Measurements from ENCODE around the gene FAM25A.
"Not testable (repeated sequence)": the region's sequence is repeated elsewhere in the genome, so short reads cannot be mapped to it uniquely, and the experiment has no call there.

The FAM25A gene

DNA sequence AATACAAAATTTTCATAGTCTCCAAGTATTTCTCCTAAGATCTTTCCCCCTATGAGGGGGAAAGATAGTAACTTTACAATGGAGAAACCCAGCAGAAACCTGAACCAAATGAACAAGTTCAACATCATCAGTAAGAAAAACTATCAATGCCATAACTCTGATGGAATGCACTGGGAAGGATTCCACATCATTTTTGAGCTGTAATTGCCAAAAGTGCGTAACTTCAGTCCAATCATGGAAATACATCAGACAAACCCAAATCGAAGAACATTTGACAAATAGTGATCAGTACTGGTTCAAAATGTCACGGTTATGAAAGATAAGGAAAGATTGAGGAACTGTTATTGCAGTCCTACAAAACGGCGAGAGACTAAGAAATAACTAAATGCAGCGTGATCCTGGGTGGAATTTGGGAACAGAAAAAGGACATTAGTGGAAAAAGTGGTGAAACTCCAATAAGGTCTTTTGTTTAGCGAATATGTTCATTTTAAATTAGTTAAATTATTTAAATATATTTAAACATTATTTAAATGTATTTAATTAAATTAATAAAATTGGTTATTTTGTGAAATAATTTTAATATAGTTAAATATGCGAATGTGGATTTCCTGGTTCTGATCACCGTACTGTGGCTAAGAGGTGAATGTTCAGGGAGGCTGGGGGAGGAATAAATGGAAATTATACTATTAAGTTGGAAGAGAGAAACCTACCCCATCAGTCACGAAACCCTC lies 4.9 kb upstream of the FAM25A start:
- DNase-seq, result not testable (repeated sequence)

DNA sequence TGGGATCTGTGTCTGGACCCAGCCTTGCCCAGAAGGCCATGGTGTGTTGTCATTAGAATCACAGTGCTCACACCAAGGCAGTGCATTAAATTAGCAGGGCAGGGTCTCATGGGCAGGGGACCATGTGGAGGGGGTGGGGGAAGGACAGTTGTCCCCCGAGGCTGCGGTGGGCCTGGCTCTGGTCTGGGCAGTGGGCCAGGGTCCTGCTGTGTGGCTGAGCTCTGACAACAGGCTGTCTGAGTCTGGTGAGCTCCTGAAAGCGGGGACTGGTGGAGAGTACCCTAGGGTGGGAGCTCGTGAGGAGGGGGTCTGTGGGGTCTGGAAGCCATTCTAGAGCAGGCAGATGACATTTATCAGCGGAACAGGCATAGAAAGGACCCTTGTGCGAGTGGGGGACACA lies 2.0 kb upstream of the FAM25A start:
- DNase-seq, result not testable (repeated sequence)

DNA sequence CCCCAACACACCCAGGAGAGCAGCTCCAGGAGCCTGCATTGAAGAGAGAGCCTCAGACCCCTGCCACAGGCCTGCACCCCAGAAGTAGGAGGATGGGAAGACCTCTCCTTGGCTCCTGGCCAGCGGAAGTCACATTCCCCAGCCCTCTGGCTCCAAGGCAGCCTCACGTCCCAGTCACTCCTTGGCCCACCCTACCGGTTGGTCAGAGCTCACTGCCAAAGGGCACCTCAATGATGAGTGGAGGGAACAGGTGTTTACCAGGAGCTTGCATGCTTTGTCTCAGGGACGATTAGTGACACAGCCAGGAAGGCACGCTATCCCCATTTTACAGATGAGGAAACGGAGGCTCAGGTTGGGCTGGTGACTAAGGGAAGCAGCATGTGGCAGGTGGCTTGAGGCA lies 1.0 kb upstream of the FAM25A start:
- not testable (repeated sequence) for DNase-seq

DNA sequence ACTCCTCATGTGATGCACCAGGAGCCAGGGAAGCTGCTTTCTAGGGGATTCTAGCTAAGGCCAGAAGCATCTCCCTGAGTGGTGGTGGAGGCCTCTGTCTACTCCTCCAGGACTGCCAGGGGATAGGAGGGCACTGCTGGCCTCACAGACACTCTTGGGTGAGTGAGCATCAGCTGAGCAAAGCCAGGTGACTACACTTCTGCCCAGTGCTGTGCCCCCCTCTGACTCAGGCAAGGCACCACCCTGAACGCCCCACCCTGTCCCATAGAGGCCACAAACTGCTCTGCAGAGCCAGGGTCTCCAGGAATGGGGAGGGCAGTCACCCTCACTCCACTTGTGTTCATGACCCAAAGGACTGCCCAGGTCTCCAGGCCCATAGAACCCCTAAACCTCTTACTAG lies 590 bp upstream of the FAM25A start:
- DNase-seq, result not testable (repeated sequence)

DNA sequence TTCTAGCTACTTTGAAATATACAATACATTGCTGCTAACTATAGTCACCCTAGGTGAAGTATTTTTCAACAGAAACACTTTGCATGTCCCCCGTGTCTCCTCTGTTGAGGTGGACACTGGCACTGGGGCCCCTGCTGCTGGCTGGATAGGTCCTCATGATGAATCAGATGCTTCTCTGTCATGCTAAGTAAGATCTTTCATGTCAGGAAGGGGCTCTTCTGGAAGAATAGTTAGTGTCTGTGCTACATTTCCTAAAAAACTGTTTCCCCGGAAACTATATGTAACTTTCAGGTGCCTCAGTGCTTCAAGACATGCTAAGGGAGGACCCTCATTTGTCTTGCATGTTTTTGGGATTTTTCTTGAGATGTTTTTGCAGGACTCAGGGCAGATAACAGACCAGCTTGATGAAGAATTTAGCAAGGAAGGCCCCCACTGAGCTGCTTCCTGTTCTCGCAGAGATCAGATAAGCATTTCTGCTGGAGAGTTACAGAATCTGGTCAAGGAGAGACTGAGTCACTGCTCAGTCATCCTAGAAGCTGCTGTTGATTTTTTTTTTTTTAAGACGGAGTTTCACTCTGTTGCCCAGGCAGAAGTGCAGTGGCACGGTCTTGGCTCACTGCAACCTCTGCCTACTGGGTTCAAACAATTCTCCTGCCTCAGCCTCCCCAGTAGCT lies 5.3 kb downstream of the FAM25A start:
- not testable (repeated sequence) for DNase-seq

DNA sequence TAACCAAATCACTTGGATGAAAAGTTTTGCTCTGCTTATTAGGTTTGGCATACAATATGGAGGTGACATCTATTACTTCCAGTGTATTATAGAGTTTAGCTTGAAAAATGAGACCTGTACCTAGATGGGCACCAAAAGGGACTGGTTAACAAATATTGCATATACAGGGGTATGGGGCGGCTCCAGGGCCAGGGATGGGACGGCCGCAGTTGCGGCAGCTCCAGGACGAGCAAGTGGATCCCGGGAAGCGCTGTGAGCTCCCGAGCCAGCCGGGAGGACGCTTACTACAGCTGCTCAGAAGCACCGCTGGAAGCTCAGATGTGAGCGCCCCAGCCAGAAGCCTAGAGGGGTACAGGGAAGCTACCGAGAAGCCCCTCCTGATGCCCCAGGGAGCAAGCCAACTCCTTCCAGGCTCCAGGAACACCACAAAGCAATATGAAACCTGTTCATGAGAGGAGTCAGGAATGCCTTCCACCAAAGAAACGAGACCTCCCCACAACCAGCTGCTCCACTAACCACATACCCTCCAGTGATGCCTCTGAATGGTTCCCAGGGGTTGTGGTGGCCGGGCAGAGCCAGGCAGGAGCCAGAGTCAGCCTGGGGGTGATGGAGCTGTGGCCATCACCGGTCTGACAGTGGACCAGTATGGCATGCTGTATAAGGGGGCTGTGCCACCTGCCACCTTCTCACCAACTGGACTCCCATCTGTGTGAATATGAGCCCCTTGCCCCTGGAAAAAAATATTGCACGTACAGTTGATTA lies 6.8 kb downstream of the FAM25A start:
- DNase-seq, result not testable (repeated sequence)

DNA sequence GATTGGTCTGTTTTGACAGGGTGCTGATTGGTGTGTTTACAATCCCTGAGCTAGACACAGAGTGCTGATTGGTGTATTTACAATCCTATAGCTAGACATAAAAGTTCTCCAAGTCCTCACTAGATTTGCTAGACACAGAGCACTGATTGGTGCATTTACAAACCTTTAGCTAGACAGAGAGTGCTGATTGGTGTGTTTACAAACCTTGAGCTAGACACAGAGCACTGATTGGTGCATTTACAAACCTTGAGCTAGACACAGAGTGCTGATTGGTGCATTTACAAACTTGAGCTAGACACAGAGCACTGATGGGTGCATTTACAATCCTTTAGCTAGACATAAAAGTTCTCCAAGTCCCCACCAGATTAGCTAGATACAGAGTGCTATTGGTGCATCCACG lies 10.3 kb downstream of the FAM25A start:
- not testable (repeated sequence) for DNase-seq

DNA sequence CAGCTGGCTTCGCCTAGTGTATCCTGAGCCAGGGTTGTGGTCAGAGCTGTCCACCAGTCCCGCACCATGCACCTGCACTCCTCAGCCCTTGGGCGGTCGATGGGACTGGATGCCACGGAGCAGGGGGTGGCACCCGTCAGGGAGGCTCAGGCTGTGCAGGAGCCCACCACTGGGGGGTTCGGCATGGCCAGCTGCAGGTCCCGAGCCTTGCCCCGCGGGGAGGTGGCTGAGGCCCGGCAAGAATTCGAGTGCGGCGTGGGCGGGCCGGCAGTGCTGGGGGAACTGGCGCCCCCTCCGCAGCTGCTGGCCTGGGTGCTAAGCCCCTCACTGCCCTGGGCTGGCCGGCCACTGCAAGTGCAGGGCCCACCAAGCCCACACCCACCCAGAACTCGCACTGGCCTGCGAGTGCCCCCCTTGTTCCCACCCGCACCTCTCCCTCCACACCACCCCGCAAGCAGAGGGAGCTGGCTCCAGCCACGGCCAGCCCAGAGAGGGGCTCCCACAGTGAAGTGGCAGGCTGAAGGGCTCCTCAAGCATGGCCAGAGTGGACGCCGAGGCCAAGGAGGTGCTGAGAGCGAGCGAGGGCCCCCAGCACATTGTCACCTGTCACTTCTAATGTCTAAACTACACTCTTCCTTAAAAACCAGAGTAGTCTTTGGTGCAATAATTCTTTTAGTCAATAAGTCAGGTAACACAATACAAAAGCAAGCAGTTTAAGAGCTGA lies 11.0 kb downstream of the FAM25A start:
- DNase-seq, result no peak

DNA sequence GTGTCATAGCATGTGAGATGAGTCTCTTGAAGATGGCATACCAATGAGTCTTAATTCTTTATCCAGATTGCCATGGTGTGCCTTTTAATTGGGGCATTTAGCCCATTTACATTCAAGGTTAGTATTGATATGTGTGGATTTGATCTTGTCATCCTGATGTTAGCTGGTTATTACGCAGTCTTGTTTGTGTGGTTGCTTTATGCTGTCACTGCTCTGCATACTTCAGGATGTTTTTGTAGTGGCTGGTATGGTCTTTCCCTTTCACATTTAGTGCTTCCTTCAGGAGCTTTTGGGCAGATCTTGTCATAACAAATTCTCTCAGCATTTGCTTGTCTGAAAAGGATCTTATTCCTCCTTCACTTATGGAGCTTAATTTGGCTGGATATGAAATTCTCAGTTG lies 16.5 kb downstream of the FAM25A start:
- DNase-seq, result no peak

DNA sequence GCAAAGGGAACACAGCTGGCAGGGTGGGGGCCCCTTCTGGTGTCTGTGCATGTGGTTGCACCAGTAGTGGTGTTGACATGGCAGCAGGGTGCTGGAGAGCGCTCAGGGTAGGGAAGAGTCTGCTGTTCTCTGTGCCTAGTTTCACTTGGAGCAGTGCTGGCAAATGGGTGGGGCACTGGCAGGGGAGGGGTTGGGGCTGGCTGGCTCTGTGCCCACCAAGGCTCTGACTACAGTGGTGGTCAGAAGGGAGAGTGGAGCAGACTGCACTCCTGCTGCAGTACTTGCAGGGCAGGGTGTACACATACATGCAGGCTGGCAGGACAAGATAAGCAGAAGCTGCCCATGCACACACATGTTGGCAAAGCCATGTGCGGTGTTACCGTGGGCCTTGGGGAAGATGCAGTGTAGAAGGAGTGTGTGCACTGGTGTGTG lies 18.2 kb downstream of the FAM25A start:
- DNase-seq, result no peak

DNA sequence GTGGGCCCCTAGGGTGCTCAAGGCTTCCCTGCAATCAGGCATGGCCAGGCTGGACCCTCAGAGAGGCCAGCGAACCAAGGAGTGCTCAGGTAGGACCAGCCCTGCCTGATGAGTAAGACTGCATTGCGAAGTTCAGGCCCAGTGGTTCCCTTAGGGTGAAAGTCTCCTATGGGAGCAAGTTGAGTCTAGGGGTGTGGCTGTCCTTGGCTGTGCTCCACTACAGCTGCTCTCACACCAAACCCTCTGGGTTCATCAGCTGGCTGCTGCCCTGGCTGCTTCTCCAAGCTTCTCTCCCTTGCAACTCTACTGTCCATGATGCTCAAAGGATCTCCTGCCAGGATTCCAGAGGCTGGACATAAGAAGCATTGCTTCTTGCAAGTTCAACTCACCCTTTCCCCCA lies 18.7 kb downstream of the FAM25A start:
- no peak for DNase-seq

DNA sequence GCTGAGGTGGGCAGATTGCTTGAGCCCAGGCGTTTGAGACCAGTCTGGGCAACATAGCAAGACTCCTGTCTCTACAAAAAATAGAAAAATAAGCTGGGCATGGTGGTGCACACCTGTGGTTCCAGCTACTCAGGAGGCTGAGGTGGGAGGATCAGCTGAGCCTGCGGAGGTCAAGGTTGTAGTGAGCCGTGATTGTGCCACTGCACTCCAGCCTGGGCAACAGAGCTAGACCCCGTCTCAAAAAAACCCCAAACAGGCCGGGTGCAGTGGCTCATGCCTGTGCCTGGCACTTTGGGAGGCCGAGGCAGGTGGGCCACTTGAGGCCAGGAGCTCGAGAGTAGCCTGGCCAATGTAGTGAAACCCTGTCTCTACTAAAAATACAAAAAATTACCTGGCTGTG lies 23.5 kb downstream of the FAM25A start:
- not testable (repeated sequence) for DNase-seq

DNA sequence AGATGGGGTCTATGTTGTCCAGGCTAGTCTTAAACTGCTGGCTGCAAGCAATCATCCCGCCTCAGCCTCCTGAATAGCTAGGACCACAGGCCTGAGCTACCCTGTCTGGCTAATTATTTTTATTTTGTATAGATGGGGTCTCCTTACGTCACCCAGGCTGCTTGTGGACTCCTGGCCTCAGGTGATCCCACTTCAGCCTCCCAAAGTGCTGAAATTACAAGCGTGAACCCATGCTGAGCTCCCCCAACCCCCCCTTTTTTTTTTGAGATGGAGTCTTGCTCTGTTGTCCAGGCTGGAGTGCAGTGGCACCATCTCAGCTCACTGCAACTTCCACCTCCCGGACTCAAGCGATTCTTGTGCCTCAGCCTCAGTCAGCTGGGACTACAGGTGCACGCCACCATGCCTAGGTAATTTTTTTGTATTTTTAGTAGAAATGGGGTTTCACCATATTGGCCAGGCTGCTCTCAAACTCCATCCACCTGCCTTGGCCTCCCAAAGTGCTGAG lies 25.4 kb downstream of the FAM25A start:
- no peak for DNase-seq

DNA sequence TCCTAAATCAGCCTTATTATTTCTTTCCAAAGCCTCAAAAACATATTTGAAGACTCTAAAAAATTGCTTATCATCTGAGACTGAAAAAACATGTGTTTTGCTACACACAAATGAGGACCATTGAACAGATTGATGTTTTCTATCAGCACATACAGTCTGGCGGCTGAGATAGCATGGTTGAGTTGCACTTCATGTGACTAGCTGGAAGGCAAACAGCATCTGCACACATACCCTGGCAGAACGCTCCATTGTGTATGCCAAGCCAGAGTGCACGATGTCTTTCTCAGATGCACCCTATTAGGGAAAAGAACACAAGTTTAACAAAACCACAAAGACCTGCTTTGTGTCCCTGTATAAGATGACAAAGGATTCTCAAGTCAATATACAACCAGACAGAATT lies 33.0 kb downstream of the FAM25A start:
- no peak for DNase-seq

DNA sequence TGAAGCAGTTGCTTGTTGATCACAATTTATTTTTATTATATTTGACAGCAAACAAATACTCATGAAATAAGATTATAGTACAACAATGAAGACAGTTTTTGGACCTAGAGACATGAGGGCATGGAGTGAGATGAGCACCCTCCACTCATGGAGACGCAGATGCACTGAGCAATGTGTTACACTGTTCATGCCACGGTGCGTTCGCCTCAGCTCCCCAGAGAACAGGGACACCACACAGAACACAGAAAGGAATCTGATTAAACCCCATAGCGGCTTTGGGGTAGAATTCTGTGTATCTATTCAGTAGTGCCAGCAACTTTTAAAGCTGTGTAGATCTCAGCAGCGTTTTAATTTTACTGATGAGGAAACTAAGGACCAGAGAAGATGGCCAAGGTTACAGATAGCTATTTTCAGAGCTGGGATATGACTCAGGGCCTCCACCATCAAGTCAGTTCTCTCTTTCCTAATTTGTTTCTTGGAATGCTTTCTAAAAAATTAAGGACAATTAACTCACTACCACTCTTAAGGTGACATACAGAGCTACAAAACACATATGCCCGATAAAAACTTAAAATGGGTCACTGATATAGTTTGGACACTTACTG lies 33.6 kb downstream of the FAM25A start:
- no peak for DNase-seq

DNA sequence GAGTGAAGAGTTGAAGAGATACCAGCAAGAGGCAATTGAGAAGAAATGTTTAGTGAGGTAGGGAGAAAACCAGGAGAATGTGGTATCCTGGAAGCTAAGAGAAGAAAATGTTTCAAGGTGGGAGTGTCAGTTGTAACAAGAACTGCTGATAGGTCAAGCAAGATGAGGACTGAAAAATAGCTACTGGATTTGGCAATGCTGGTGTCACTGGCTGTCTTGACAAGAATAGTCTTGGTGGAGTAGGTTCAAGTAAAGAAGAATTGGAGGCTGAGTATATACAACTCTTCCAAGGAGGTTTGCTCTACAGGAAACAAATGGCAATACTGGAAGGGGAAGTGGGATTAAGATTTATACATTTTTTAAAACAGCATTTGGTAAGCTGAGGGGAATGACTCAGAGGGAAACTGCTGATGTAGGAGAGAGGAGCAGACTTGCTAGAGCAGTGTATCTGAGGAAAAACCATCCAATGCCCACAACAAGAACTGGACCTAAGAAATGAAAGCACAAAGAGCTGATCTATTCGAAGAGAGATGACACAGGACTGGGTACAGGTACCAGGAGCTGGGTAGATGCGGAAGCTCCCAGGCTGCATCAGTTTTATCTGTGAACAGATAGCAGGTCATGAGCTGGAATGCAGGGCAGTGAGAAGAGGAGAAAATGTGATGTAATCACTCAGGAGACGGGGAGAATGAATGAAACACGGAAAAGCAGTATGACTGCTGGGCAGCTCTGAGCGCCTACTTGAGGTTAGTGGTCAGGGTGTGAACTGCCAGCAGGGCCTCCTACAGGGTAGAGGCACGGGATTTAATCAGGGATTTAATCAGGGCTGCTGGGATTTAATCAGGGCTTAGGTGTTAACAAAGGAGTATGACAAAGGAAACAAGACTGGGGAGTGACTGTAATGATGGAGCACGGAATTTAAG lies 34.5 kb downstream of the FAM25A start:
- DNase-seq, result no peak

DNA sequence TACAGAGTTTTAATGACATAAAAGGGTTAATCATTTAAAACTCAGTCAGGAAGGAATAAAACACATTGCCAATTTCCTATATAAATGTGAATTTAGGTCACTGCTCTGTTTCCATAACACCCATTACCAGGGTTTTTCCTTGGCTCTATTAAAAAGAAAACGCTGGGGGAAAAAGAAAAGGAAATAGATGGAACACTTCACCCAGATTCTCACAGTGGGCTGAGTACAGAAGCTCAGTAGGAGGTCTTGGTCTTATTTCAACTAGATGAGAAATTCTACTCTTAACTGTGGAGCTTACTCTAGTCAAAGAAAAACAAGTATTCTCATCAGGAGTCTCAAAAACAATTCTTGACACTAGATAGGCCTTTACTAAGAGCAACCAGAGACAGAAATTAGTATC lies 38.1 kb downstream of the FAM25A start:
- no peak for DNase-seq

DNA sequence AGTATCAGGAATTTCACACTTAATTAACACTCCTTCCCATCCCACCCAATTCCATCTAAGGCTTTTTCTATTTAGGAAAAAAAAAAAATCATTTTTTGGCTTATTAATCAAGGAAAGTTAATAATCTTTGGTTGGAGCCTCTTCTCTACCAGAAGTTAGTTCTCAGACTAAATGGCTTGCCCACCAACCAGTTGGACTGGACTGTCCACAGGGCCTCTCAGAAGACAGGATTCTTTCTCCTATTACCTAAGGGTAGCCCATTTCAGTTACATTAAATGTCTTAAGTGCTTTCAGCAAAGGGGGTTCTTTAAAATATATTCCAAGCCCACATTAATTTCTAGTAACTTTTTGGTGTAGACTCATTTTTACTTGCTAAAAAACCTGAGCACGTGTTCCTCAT lies 39.3 kb downstream of the FAM25A start:
- DNase-seq, result no peak

DNA sequence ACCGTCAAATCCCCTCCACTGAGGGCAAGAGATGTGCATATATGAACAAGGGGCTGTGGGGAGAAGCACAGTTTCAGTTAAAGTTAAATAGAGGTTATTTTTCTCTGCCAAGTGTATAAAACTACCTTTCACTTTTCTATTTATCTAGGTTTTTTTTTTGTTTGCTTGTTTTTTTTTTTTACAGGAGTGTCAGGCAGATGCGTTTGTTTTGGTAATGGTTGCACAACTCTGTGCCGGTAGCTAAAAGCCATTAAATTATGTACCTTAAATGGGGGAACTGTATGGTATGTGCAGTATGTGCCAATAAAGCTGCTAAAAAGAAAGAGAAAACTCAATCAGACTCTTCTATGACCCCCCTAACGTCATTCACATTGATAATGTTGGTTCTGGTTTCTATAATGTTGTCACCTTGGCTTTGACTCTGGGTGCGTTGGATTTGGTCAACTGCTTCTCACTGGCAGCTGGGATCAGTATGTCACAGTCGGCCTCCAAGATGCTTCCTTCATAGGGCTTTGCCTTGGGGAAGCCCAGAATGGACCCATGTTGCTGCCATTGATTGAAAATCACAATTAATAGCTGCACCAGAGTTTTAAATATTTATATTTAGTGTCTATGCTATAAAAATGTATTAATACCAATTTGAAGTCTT lies 40.3 kb downstream of the FAM25A start:
- no peak for DNase-seq

DNA sequence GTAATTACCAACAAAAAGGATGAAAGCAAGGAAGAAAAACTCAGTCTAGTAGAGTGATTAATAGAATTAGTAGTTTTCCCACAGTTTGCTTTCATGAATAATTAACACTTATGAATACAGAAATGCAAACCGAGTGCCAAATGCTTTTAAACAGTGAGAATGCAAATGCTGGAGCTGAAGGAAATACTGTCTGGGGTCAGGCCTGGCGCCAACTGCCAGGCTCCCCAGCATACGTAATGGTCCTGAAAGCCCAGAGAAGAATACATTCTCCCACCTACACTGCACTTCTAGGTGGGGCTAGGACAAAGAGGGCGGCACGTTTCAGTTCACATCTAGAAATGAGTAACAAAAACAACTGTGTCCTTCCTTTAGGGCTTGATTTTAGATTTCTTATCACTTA lies 44.6 kb downstream of the FAM25A start:
- DNase-seq, result peak; percentile 48

DNA sequence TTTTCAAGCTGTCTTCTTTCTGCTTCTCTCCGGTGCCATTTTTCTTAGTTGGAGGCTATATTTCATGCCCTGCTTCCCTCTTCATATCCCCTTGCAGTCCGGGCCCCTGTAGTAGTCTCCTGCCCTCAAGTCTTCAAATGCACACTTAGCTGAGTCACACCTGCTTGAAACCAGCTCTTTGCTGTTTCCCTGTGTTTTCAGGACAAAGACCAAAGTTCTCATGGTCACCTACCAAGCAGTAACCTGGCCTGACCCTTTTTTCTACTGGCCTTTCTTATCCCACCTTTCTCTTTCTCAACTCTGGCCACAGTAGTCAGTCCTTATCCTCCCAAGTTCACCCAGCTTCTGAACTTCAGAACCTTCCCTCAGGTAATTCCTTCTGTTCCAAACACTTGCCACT lies 46.1 kb downstream of the FAM25A start:
- DNase-seq, result no peak
